Body of pancreas (tissue), 4 donors: Measurements from ENCODE around the gene ZNF790.

ENCODE experiments used
- CTCF ChIP-seq, 7 experiments: fragments of 450-650 bp in 4 of 7; fragments of 200-600 bp in 3 of 7; sonication (generic) in 3 of 7; IDR thresholded peaks; one replicate each; pipeline ENCODE4 v1.5.1; 2016 to 2019; ENCODE audit warnings: antibody characterized with exemption in 7 of 7
- POLR2A ChIP-seq, 3 donors: fragments of 450-650 bp; IDR thresholded peaks; one replicate each; pipeline ENCODE4 v1.6.1; 2016; ENCODE audit warnings: antibody characterized with exemption in 3 of 3, mild to moderate bottlenecking in 2 of 3

DNA sequence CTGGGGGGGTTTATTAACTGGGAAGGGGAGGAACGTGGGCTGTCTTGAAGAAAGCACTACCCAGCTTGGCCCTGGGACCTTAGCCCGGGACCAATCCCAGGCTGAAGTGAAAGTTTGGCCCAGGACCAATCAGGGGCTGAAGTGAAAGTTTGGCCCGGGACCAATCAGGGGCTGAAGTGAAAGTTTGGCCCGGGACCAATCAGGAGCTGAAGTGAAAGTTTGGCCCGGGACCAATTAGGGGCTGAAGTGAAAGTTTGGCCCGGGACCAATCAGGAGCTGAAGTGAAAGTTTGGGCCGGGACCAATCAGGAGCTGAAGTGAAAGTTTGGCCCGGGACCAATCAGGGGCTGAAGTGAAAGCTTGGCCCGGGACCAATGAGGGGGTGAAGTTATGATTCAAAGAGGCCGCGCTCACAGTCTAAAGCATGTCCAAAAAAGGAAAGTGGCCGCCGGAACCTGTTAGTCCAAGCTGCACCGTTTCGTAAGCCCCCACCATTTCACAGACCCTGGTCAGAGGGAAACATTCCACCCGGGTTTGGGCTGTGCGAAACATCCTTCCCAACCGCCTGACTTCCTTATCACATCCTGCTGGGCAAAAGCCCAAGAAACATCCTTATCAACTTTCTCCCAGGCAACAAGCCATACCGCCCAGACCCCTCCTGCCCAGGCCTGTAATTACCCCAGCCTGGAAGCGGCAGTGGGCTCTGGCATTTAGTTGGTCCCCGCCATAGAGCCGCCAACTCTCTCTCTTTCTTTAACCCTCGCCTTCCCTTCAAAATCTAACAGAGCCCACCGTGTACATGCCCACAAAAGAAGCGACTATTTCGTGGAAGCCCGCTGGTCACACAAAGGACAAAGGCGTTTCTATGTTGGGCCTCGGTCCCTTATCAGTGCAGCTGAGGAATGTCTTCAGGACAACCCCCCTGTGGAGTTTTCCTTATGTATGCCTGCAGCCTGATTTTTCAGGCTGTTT lies 66.6 kb downstream of the ZNF790 start:
- TF ChIP-seq POLR2A (IDR thresholded peaks at IDR 0.05): no peak
- TF ChIP-seq CTCF (IDR thresholded peaks at IDR 0.05): no peak
